NCI-H82 treated with DMSO at 0.1 percent for 48 hours (cell line): ENCODE results near the gene PLD5.

Experiments
- DNase-seq: peaks from one replicate; lab custom pipeline; 2025; ENCODE audit not compliant: unreplicated experiment; lab: John Stamatoyannopoulos, UW

Gene PLD5

DNA sequence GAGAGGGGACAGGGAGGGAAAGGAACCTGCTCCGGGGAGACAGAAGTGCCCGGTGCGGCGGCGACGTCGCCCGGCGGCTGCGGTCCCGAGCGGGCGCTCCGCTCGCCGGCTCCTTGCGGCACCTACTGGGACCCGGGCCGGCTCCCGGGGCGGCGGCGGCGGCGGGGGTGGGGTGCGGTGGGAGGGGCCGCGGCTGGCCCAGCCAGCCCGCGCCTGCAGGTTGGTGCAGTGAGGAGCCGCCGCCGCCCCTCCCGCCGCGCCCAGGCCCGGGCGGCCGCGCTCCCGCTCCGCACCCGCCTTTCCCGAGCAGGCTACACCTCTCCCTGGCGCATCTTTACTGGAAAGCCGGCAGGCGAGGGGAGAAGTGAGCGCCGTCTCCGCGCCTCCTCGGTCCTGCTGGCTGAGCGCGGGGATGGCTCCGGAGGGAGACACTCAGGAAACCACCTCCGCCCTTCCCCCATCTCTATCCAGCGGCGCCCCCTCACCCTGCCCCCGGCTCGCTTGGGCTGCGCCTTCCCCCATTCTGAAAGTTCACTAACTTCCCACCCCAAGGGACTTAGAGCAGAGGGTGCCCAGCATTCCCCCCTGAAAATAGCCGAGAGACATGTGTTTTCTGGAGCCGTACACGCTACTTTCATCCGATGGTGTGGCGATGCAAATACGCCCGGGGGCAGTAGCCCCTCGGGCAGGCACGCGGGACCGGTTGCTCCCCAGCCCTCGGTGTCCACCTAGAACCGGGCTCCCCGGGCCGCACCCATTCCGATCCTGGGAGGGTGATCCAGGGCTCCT, at the start of gene PLD5:
TSS of gene PLD5 (minus strand) at position 127 of the 789 bp plus-strand sequence.
- DNase-seq = no peak

DNA sequence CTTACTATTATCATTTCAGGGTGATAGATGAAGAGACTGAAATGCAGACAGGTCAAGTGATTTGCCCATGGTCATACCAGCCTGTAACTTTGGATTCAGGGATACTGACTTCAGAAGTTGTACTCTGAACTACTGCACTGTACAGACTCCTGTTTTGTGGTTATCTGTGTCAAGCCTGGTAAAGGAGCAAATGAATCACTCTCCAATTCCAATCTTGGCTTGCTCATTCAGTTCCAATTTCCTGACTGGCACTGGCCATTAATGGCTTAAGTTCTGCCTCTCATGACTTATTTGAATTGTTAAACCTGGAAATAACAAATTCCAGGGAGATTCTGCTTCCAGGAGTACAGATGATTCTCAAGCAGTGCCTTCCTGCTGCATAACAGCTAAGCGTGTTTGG, 45.4 kb upstream of the PLD5 start:
- no peak for DNase-seq

DNA sequence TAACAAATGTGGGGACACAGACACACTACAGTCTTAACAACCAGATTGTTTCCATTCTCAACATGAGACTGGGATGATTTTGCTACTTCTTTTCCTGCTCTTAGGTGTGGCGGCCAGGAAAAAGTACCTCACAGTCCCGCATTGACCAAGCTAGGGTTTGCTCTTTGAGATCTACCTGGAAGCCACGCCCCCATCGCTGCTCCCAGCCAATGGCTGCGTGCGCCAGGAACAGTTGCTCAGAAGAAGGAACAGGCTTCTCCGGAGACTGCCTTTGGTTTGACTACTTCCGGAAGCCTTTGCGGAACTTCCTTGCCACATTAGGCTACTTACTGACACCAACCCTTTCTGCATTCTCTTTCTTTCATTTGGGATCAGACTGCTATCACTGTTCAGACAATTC, 44.2 kb upstream of the PLD5 start:
- no peak for DNase-seq

DNA sequence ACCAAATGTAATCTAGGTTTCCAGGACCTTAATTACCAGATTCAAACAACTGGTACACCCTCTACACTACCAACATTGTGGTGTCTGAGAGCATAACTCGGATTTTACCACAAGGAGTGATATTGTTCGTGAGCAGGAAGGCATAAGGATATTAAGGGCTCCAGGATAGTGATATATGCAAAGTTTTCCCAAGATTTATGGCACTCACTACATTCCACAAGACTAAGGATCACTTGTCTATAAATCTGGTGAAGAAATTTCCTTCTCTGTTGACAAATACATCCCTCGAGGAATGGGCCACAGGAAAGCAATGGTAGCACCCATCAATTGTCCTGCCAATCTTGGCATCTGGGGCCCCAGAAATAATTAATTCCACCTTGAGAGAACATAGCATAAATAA, 43.1 kb upstream of the PLD5 start:
- DNase-seq = no peak

DNA sequence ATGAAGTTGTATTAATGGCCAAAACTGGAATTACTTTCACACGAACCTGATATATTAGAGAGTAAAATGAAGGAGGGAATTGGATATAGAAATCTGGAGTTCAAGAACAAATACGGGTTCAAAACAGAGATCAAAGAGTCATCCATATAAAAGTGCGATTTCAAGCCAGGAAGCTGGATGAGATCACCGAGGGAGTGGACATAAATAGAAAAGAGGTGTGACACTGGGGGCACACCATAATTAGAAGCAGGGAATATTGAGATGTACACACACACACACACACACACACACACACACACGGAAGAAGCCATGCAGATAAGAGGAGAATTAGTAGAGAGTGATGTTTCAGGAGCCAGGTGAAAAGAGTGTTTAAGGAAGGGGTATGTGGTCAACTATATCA, 32.3 kb upstream of the PLD5 start:
- DNase-seq = no peak

DNA sequence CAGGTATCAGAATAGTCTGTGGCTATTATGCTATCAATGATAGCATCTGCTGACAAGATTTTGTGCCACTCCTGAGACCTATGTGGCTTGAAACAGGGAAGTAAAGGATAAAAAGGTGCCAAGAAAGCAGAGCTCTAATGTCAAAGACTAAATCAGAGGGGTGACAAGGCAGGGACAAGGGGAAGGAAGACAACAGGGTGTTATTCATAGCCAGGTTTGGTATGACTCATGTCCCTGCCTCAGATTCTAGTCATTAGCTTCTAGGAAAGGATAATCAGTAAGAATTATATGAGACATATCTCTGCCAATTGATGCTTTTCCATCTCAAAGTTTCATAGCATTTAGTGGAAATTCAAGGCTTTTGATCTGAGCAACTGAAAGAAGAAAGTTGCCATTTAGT, 31.8 kb upstream of the PLD5 start:
- no peak for DNase-seq

DNA sequence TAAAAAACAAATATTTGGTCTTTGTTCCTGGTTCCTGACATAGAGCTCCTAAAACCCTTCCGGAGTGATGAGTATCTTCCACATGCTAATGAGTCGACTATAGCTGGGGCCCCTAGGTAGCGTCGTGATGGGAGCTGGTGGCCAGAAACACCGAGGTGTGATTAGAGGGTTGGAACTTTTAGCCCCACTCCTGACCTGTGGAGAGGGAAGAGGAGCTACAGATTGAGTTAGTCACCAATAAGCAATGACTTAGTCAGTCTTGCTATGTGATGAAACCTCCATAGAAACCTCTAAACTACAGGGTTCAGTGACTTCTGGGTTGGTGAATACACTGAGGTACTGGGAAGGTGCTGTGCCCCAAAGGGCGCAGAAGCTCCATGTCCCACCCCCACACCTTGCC, 30.1 kb upstream of the PLD5 start:
- DNase-seq = no peak

DNA sequence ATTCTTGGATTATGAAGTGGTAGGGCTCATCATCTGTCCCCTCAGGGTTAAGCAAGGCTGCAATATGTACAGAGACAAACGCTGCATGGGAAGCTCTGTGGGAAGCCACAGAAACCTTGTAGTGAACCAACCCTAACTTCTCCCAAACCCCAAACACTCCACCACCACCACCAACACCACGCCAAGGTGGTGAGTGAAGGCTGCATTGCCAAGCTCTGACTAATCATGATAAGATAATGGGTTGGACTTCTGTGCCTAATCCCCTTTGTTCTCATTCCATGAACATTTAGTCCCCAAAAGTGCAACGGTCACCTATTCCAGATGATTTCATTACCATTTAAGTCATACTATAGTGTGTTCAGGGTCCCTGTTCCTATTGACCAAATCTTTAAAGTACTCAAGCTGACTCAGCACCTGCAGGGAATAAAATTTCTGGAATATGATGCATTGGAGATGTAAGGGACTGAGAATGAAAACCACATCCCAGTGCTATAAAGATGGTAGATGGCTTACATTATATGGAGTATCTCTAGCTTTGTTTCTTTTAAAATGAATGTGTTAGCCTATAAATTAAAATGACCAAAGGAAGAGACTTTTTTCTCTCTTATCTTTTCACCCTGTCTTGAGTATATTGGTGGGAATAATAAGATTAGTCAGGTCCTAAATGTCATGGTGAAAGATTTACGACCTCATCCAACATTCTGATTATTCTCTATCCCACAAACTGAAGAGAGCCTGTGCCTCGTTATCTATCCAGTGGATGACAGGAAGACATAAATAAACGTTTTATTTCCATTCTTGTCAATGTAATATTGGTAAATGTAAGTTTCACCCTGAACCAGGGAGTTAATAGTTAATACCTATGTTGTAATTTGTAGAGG, 22.6 kb upstream of the PLD5 start:
- no peak for DNase-seq

DNA sequence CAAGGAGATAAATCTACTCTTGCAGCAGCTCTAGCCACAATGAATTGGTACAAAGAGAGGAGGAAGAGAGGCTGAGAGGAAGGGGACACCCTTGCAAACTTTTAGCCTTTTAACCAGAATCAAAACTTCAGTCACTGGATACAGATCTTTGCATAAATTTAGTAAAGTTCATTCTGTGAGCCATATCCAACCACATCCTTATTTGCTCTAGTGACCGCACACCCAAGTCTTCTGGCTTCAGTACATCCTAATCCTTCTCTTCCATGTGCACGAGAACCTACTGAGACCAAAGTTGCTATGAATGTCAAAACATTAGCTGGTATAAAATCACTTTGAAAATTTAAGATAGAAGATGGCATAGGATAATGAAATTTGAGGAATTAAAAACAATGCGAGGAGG, 21.9 kb upstream of the PLD5 start:
- DNase-seq = no peak

DNA sequence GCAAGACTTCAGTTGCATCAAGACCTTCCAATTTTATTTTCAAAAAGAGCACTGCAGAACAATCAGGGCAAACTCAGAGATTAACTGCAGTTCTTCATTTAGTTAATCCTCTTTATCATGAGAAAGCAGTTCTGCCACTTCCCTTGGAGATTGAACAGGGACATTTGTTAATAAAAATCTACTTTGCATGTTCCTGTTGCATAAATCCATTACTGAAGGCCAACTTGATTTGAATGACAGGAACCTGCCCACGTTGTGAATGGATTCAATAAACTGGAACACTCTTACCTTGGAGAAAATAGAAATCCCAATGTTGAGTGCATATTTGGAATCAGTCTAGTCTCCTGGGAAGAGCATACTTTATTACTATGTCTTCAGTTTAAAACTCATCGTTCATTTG, 19.6 kb upstream of the PLD5 start:
- DNase-seq = no peak

DNA sequence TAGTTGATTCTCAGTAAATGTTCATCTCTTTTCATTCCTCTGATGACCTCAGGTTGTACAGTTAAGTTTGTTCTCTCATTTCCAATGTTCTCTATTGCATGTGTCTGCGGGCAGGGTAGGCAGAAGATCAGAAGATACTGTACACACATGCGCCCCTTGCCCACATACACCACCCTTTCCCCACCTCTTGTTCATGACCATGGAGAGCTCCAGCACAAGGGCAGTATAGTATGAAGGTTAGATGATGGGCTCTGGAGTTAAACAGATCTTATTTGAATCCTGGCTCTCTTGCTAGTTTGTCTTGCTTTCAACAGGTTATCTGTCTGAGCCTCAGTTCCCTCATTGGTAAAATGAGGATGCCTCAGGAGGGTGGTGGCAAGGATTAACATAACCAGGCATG, 17.8 kb upstream of the PLD5 start:
- DNase-seq = no peak

DNA sequence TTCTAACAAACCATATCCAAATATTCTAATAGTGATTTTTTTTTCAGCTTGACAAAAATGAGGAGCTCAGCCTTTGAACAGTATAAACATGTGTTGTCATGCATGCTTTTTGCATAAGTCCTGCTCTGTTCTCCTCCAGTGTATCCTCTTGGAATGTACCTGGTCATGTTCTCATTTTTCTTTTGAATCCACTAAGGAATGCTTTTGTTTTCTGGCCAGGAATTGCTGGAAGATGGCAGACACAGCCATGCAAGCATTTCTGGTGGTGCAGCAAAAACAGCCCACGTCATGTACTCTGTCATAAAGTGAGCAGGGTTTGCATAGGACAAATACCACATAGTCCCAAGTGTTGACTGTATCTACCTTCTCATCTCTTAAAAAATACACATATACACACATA, 11.5 kb upstream of the PLD5 start:
- DNase-seq = no peak

DNA sequence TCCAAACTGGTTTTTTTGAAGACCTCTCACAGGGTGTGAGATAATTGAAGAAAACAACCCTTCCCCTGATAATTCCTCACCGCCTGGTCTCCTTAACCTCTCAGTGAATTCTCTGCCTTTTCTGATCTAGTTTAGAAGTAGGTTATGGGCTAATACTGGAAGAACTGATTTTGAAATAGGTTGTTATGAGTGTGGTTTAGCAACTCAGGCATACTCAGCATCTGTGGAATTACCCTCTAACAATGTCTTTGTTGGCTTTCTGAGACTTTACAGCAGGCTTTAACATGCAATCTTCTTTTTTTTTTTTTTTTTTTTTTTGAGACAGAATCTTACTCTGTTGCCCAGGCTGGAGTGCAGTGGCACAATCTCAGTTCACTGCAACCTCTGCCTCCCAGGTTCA, 10.3 kb upstream of the PLD5 start:
- no peak for DNase-seq

DNA sequence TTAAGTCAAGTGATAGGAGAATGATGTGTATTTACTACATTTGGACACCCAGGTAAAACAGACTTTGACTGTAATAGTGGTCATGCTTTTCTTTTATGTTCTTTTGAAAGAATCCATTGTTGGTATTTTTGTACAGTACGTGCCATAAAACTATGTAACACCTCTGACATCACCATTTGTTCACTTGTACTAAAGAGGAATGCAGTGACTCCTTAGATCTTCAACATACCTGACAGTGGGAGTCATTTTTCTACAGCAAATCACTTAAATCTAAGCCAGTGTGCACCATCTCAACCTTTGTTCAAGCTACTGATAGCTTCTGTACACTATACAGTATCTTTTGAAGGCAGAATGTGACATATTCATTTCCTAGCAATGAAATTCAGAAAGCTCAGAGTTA, 6.3 kb upstream of the PLD5 start:
- DNase-seq = no peak

DNA sequence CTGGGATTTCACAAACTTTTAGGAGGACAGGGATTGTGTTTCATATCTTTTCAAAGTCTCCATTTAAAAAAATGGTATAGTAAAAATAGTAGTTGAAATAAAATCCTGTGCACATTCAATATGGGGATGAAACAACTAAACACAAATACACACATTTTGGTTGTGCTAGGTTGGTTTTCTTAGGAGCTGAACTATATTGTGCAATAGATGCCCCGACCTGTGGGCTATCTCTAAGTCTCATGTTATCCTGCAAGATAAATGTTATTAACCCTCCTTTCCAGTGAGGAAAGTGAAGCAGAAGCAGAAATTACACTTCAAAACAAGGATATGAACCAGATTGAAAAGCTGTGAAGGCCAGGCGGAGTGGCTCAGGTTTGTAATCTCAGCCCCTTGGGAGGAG, 1.3 kb upstream of the PLD5 start:
- DNase-seq = no peak

DNA sequence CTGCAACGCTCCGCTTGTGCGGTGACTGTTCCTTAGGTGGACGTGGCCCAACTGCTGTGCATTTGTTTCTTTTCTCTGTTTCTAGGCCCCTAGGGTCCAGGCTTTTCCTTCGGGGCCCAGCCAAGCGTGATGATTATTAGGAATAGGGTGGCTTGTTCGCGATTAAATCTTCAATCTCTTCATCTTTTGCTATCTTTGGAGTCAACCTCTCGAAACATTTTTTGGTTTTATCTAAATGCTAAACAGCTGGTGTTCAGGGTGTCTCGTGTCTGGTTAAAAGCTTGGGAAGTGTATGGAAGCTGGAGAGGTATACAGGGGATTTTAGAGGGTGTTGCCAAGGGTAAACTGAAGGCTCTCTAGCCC, 844 bp upstream of the PLD5 start:
- DNase-seq = no peak

DNA sequence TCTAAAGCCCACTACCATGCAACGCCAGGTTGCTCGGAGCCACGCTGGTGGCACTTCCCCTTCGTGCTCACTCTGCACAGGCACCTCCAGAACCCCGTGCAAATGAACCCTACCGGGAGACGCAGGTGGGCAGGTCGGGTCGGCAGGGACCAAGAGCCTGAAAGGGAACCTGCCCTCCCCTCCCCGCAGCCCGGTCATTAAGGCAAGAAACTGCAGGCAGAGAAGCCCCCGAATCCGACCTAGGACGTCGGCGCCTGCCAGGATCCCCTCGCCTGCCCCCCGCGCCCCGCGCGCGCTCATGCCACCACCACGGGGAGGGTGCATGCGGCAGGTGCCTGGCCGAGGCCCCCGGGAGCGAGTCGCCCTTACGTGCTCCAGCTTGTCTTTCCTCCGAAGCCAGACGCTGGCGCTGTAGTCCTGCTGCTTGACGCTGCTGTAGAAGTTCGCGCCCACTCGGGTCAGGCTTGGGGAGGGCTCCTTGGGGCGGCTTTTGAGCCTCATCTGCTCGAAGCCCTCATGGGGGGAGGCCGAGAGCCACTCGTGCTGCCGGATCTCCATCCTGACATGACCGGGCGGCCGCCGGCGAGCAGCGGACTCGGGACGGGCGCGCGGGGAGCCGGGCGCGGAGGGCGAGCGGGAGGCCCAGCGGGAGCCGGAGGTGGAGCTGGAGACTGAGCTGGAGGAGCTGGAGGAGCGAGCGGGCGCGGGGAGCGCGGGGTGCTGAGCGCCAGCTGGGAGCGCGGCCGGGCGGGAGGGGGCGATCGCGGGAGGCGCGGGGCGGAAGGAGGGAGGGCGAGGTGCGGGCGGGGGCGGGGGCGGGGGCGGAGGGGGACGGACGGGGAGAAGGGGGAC, 552 bp downstream of the PLD5 start:
- DNase-seq = no peak

DNA sequence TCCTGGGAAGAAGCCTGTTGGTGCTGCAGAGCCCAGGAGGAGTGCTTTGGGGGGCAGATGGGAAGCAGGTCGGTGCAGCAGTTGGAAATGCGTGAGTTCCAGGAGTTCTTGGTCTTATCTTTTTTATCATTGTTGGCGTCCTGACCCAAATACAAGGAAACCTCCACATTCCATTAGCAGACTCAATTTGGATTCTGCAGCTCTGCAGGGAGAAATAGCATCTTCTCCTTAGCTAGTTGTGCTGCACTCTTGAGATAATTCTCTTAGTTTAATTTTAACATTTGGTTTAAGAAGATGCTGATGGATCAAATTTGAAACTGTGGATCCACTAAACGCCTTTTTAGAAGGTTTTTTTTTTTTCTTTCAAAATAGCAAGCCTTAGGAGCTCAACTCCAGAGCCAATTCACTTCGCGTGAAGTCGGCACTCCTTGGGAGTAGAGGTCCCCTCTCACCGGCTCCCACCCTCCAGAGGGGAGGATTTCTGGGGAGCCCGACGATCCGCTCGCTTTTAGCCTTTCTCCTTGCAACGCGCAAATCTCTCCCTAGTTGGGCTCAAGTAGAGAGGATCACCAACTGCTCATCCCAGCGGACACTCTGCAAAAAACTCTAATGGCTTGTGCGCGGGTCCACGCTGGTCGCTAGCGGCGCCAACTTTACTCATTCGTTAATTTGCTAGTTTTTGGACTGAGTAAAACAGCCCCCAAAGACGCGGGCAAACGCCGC, 1.3 kb downstream of the PLD5 start:
- no peak for DNase-seq

DNA sequence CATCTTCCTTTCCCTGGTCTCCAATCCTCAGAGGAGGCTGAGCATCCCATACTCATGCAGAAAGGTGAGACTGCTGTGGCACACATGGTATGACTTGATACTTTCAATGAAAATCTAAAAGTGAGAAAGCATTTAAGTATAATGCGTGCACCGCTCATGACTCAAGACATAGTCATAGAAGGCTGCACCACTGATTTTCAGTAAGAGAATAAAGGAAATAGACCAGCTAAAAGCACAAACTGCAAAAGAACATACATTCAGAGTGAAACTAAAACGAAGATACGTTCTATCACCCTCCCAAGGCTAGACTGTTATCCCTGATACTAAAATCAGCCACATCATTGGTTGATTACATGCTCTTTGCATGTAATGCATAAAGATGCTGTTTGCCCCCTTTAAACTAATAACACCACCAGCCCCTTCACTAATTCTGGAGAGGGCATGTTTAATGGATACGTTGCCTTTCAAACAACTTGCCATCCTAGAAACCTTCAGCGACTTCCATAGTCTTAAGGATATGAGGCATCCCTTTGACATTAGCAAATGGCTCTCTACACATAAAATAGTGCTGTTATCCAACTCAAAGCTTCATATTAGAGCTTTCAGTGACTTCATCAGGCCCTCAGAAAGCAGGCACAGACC, 2.1 kb downstream of the PLD5 start:
- DNase-seq = no peak

DNA sequence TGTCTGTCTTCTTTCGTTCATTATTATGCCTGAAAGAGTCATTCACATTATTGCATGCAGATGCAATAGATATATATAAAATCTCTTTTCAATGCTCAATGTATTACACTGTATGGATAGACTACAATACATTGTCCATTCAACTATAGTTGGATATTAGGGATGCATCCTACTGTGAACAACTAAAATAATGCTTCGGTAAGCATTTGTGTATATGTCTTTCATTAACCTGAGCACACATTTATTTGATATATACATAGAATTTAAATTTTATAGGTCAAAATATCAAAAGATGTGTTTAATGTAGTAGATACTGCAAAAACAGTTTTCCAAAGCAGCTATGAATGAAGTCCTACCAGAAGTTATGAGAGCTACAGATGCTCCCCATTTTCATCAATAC, 8.9 kb downstream of the PLD5 start:
- no peak for DNase-seq

DNA sequence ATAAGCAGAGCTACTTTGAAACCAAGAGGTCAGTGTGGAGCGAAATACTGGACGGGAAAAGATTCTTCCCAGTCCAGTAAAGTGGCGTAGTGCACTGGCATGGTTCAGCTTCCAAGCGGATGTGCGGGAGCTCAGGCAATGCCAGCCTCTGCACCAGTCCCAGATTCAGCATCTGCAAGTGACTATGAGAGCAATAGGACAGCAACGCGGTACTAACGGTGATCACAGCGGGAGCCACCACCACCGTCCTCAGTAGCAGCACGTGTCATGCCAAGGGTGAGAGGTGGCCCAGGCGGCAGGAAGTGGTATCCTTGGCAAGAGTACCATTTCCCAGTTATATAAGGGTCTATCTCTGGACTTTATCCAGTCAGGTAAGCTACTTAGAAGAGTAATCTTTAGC, 17.8 kb downstream of the PLD5 start:
- no peak for DNase-seq
